ENCODE measurements around the gene CNPPD1.

- TF ChIP-seq CTCF (IDR thresholded peaks at IDR 0.05) (no peak), POLR2A (IDR thresholded peaks at IDR 0.05) (no peak)
Measured at GRCh38 chr2:219213026-219213415, 36.3 kb upstream of the CNPPD1 start.

All from heart left ventricle (tissue), 13 donors.